ENCODE results near the gene RNF212. TPM values are rescaled to one million over a fixed set of nuclear protein-coding genes. Genes with fewer than 3 reads are reported as not detected.
"Not testable (repeated sequence)": the region's sequence is repeated elsewhere in the genome, so short reads cannot be mapped to it uniquely, and the experiment has no call there.

The RNF212 gene
- total RNA-seq, 1 donor from 2014 or later, result 3.3 TPM

GRCh38 chr4:1052231-1052671 is 61.1 kb downstream of the RNF212 start:
- no peak for DNase-seq (ENCODE audit: low spot score in 2 of 2)
- no peak for FAIRE-seq

GRCh38 chr4:1051472-1051871 is 61.9 kb downstream of the RNF212 start:
- FAIRE-seq, result no peak
- DNase-seq (ENCODE audit: low spot score in 2 of 2), result no peak

GRCh38 chr4:1050486-1051213 is 62.7 kb downstream of the RNF212 start:
- peak in 1 of 2 donors; percentile 68 for DNase-seq (ENCODE audit: low spot score in 2 of 2)
- FAIRE-seq, result no peak

GRCh38 chr4:1049591-1049905 is 63.8 kb downstream of the RNF212 start:
- FAIRE-seq, result no peak

GRCh38 chr4:1048773-1049590 is 64.4 kb downstream of the RNF212 start:
- FAIRE-seq (no peak), DNase-seq (ENCODE audit: low spot score in 2 of 2) (no peak)

More at GRCh38 chr4:1049591-1049905, 63.8 kb downstream of the RNF212 start:
- no peak for DNase-seq (ENCODE audit: low spot score in 2 of 2)

GRCh38 chr4:1047976-1048772 is 65.2 kb downstream of the RNF212 start:
- DNase-seq (ENCODE audit: low spot score in 2 of 2) (peak in 1 of 2 donors; percentile 20), FAIRE-seq (no peak)

GRCh38 chr4:1047106-1047975 is 66.0 kb downstream of the RNF212 start:
- DNase-seq (ENCODE audit: low spot score in 2 of 2) (peak; percentile 23 to 28), FAIRE-seq (no peak)

GRCh38 chr4:1046581-1047011 is 66.8 kb downstream of the RNF212 start:
- FAIRE-seq, result not testable (repeated sequence)
- peak in 1 of 2 donors; percentile 55 for DNase-seq (ENCODE audit: low spot score in 2 of 2)

GRCh38 chr4:1045595-1046201 is 67.7 kb downstream of the RNF212 start:
- DNase-seq (ENCODE audit: low spot score in 2 of 2), result peak in 1 of 2 donors; percentile 17
- no peak for FAIRE-seq

- DNase-seq (ENCODE audit: low spot score in 2 of 2) (peak in 1 of 2 donors; percentile 12), FAIRE-seq (no peak)
Measured at GRCh38 chr4:1045193-1045594, 68.2 kb downstream of the RNF212 start.

- FAIRE-seq (no peak), DNase-seq (ENCODE audit: low spot score in 2 of 2) (no peak)
Measured at GRCh38 chr4:1044469-1045192, 68.7 kb downstream of the RNF212 start.

- peak; percentile 69 to 79 for DNase-seq (ENCODE audit: low spot score in 2 of 2)
Measured at GRCh38 chr4:1043651-1044468, 69.5 kb downstream of the RNF212 start.

GRCh38 chr4:1043162-1043561 is 70.2 kb downstream of the RNF212 start:
- DNase-seq (ENCODE audit: low spot score in 2 of 2) (no peak), FAIRE-seq (no peak)

More at GRCh38 chr4:1043651-1044468, 69.5 kb downstream of the RNF212 start:
- no peak for FAIRE-seq

- DNase-seq (ENCODE audit: low spot score in 2 of 2), result no peak
- FAIRE-seq, result no peak
Measured at GRCh38 chr4:1042352-1043055, 70.9 kb downstream of the RNF212 start.

GRCh38 chr4:1041936-1042330 is 71.4 kb downstream of the RNF212 start:
- DNase-seq (ENCODE audit: low spot score in 2 of 2), result no peak
- FAIRE-seq, result no peak

GRCh38 chr4:1041147-1041935 is 72.0 kb downstream of the RNF212 start:
- no peak for FAIRE-seq
- no peak for DNase-seq (ENCODE audit: low spot score in 2 of 2)
